ENCODE measurements around the gene LRRC8D.

- no peak for TF ChIP-seq CTCF (IDR thresholded peaks at IDR 0.05)
- TF ChIP-seq, protein P1, sequence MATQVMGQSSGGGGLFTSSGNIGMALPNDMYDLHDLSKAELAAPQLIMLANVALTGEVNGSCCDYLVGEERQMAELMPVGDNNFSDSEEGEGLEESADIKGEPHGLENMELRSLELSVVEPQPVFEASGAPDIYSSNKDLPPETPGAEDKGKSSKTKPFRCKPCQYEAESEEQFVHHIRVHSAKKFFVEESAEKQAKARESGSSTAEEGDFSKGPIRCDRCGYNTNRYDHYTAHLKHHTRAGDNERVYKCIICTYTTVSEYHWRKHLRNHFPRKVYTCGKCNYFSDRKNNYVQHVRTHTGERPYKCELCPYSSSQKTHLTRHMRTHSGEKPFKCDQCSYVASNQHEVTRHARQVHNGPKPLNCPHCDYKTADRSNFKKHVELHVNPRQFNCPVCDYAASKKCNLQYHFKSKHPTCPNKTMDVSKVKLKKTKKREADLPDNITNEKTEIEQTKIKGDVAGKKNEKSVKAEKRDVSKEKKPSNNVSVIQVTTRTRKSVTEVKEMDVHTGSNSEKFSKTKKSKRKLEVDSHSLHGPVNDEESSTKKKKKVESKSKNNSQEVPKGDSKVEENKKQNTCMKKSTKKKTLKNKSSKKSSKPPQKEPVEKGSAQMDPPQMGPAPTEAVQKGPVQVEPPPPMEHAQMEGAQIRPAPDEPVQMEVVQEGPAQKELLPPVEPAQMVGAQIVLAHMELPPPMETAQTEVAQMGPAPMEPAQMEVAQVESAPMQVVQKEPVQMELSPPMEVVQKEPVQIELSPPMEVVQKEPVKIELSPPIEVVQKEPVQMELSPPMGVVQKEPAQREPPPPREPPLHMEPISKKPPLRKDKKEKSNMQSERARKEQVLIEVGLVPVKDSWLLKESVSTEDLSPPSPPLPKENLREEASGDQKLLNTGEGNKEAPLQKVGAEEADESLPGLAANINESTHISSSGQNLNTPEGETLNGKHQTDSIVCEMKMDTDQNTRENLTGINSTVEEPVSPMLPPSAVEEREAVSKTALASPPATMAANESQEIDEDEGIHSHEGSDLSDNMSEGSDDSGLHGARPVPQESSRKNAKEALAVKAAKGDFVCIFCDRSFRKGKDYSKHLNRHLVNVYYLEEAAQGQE (IDR thresholded peaks at IDR 0.05; ENCODE audit: insufficient read depth in 1 of 2, low read depth in 2 of 2, low read length in 1 of 2), result no peak
- no peak for TF ChIP-seq POLR2AphosphoS5 (IDR thresholded peaks at IDR 0.05; ENCODE audit: low read depth, low read length)
- TF ChIP-seq SIN3A (IDR thresholded peaks at IDR 0.05; ENCODE audit: borderline replicate concordance, insufficient read depth, low read depth, low read length), result no peak
Measured at GRCh38 chr1:89799495-89799894, 21.3 kb upstream of the LRRC8D start.

Data from Panc1 (cell line).